HTR-8/SVneo (cell line): ENCODE results near the gene ZNRF2.
"Not testable (repeated sequence)": the region's sequence is repeated elsewhere in the genome, so short reads cannot be mapped to it uniquely, and the experiment has no call there.

ENCODE experiments used
- DNase-seq: peaks from one replicate; pipeline ENCODE4 v3.0.0; 2011; ENCODE audit warnings: low spot score, mixed read lengths; ENCODE audit not compliant: insufficient read length
- FAIRE-seq: peaks from 2 replicates; lab custom pipeline; 2011; peaks lifted over from hg19 to GRCh38; lab: Jason Lieb, UNC

ZNRF2 gene

DNA sequence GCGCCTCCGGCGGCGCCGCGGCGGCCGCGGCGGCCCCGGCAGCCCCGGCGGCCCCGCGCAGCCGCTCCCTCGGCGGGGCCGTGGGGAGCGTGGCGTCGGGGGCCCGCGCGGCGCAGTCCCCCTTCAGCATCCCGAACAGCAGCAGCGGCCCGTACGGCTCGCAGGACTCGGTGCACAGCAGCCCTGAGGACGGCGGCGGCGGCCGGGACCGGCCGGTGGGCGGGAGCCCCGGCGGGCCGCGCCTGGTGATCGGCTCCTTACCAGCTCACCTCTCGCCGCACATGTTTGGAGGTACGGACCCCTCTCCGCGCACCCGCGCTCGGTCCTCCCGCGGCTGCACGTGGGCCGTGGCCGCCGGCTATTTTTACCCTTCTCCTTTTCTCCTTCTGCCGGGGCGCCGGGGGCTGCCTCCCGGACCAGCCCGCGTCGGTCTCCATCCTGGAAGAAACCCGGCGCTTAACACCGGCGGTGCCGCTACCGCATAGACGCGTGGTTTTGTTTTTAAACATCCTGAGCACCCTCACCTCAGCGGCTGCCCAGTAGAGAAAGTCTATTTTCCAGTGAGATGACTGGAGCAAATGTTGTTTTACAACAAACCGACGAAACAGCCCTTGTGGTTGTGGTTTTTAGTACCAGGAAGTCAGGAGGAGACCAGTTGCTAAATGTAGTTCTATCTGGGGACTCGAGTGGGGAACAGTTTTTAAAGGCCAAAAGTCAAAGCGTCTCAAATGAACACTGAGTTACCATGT, 1.3 kb downstream of the ZNRF2 start:
- FAIRE-seq, result no peak
- DNase-seq, result no peak

DNA sequence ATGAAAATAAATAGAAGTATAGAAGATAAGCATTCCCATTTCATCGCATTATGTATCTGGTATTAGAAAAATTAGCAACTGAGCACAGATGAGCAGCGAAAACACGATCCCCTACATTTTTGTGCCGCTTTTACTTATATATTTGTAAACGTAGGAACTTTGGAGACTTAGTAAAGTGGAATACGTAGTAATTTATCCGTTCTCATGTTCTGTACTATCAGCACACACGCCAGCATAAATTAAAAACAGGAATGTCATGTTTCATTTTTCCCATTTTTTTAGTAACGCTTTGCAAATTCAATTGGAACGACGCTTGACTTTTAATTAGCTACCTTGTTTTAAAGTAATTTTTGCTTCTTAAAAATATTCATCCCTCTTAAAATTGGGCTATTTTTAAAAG, 2.4 kb downstream of the ZNRF2 start:
- FAIRE-seq, result no peak
- no peak for DNase-seq

DNA sequence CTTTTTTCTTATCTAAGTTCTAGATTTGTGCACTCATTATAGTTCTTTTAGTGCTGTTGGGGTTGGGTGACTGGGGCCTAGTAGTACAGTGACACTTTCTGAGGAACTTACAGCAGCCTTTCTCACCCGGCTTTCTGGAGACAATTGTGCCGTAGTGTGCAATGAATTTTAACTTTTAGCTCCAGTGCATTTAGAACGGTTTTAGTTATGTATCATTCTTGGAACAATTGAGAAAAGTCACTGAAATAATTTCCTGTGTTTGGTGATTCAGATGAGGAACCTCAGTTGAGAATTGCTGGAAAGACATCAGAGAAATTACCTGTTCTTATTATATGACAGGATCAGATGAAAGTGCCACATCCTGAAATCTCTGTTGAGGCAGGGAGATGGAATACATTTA, 3.2 kb downstream of the ZNRF2 start:
- FAIRE-seq, DNase-seq: not testable (repeated sequence)

DNA sequence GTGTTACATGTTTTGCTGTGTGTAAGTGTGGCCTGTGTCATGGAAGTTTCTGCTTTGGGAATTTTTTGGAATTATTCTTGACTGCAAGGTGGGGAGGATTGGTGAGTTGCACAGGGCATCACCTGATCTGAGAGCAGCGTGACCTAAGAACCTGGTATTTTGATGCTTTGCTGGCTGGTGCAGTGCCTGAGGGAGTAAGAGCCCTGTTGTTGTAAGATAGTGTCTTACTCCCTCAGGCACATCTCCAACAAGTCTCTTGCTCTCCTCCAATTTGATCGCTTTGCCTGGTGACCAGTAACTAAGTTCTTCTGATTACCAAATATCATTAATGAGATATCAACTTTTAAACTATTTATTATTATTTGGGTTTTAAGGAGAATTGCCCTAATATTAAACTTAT, 5.2 kb downstream of the ZNRF2 start:
- DNase-seq, FAIRE-seq: not testable (repeated sequence)

DNA sequence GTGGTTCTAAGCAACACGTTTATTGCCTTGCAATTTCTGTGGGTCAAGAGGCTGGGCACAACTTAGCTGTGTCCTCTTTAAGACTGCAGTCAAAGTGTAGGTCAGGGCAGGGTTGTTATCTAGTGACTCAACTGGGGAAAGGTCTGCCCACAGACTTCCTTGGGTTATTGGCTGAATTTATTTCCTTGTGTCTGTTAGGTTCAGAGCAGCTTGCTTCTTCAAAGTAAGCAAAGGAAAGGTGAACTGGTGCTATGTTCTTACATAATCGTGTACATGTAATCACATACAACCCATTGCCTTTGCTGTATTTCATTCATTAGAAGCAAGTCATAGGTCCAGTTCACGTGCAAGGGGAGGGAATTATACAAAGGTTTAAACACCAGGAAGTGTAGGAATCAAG, 5.9 kb downstream of the ZNRF2 start:
- not testable (repeated sequence) for DNase-seq, FAIRE-seq

DNA sequence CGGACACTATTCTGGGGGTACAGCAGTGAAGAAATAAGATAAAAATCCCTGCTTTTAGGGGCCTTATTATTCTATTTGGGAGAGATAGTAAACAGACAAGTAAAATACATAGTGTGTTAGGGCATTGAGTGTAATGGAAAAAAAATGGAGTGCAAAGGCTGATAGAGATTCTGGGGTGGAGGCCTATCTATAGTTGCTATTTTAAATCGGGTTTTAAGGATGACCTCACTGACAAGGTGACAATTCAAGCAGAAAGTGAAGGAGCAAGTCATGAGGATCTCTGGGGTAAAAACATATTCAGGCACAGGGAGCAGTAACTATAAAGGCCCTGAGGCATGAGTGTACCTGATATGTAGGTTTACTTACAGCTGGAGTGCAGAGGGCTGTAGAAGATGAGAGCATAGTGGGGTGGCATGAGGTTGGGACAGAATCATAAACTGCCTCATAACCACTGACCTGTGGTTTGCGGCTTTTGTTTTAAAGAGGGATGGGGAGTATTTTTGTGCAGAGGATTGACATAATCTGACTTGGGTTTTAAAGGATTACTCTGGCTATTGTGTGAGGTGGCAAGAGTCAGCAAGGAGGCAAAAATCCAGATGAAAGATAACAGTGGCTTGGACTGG, 8.1 kb downstream of the ZNRF2 start:
- not testable (repeated sequence) for FAIRE-seq, DNase-seq

DNA sequence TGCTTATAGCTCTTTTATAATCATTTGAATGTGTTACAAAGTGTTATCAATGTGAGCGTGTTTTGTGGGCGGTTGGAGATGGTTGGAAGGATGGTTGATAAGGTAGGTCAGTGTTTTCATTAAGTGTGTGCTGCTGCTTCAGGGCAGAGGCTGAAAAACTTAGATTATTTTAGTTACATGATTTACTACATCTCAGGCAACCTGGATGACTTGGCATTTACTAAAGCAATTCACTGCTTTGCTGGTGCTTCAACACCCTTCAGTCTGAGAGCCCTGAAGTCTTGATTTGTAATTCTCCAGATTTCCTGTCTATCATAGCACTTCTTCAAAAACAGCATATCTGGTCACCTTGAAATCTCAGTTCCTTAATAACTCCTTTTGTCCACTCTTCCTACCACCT, 11.9 kb downstream of the ZNRF2 start:
- not testable (repeated sequence) for FAIRE-seq

DNA sequence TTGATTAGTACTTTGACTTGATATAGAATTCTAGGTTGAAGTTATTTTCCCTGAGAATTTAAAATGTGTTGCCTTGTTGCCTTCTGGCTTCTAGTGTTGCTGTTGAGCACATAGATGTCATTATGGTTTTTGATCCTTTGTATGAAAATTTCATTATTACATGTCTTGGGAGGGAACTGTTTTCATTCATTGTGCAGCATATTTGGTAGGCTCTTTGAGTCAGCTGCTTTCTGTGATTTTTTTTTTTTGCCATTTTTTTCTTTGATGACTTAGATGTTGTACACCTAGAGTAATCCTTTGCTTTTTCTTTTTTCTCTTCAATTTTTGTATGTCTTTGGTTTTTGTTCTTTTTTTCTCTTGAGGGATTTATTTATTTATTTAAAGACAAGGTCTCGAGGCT, 13.1 kb downstream of the ZNRF2 start:
- FAIRE-seq, DNase-seq: not testable (repeated sequence)

More for the DNA sequence above, 11.9 kb downstream of the ZNRF2 start:
- not testable (repeated sequence) for DNase-seq

DNA sequence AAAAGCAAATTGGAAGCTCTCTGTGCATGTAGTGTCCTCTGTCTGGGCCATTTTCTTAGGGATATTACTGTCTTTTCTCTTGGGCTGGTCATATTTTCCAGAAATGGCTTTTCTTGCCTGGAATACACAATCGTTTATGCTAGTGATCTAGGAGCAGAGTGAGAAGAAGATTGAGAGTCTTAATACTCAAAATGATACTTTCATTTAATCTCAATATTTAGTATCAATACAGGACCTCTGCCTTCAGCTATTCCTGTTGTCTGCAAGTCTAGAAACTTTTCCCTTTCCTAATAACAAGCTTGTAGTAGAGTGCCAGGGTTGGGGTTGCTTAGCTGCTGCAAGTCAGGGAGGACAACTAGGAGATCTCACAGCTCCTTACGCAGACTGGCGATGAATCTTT, 14.0 kb downstream of the ZNRF2 start:
- not testable (repeated sequence) for DNase-seq, FAIRE-seq

DNA sequence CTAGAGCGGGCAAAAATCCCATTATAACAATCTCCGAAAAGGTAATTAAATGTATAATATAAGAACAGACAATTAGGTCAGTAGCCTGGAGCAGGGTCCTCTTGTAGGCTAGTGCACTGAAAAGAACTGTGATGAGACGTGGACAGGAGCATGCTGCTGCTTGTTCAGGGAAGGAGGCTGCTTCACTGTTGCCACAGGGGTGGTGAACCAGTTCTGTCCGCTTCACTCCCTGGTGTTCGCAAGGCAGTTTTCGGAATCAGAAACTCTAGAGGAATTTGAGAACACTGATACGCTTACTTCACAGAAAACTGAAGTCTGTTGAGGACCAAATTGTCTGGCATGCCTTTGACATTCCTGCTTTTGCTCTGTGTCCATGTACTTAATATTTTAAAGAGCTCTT, 17.4 kb downstream of the ZNRF2 start:
- DNase-seq, result no peak
- no peak for FAIRE-seq

DNA sequence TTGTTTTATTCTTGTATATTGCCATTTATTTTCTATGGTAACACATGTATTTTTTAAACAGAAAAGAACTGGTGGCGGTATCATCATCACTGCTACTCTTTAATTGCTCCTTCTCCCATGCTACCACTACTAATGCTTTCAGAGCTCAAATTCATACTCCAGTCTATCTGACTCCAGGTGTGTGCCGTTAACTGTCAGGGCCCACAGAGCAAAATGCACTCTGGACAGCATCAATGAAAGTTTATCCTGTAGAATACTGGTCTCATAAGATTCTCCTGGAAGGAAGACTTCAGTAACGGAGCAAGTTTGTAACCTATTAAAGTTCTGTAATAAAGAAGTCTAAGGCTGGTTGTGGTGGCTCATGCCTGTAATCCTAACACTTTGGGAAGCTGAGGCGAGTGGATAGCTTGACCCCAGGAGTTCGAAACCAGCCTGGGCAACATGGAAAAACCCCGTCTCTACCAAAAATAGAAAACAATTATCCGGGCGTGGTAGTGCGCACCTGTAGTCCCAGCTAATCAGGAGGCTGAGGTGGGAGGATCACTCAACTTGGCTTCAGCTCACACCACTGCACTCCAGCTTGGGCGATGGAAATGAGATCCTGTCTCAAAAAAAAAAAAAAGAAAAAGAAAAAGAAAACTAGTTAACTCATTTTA, 18.4 kb downstream of the ZNRF2 start:
- no peak for DNase-seq
- FAIRE-seq, result no peak

DNA sequence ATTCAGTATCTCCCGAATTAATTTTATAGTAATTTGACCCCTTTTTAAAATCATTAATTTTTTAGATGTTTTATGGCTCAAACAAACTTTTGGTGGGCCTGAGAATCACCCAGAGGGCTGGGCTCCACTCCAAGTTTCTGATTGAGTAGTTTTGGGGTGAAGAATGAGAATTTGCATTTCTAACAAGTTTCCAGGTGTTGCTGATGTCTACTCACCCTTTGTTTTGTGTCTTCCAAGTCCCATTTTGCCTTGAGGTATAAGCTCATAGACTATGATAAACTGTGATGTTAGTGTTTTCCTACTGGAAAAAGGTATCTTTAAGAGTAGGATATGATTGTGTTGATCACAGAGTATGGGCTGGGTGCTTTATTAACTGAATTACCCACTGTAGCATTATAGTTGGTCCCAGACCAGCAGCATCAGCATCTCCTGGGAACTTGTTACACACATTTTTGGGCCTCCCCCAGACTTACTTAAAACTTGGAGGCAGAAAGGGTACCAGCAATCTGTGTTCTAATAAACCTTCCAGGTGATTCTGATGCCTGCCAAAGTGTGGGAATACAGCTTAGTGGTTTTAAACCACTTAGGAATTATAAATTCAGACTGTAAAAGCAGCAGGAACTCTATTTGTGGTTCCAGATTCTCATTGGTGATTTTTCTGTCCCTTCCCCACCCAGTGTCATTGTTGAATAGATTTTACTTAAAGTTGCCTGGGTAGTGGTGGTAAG, 19.1 kb downstream of the ZNRF2 start:
- no peak for DNase-seq
- FAIRE-seq, result no peak

DNA sequence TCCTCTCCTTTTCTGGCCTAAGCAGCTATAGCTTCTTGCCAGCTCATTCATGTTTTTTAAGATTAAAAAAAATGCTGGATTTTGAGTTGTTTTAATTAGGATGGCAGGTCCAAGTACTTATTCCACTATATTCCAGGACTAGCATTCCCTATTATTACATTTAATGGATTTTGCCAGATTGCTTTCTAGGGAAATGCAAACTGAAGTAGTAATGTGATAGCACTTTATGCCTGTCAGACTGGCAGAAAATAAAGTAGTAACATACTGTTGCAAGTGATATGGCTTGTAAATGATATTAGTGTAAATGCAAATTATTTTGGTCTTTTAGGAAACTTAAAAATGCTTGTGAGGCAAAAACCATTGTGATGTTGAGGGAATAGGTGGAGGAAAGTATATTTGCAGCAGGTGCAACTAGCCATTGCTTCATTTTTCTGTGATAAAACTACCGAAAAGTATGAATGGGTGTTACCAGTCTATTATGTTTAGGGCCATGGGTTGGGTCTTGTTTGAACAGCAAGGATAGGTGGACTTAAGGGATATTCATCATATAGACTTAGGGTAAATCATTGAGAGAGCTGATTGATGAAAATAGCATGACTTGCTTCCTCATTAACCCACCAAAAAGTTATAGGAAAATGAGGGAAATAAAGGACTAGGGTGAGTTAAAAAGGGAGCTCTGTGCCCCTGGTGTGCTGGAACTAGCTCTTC, 19.9 kb downstream of the ZNRF2 start:
- no peak for DNase-seq
- no peak for FAIRE-seq

DNA sequence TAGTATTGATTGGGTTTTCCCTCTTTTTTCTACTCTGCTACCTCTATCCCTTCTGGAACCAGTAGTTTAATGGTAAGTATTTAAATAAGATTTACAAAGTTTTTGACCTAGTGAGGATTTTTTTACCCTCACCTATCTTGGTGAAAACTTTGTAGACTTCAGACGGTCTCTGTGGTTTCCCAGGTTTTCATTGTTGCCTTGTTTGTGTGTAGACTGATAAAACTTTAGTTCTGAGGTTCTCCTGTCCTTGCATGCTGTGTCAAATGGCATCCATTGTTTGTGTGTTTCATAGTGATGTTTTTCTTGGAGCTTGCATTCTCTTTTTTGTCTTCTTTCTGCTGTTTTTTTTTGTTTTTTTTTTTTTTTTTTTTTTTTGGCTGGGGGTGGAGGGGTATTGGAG, 22.6 kb downstream of the ZNRF2 start:
- DNase-seq, result no peak
- no peak for FAIRE-seq

DNA sequence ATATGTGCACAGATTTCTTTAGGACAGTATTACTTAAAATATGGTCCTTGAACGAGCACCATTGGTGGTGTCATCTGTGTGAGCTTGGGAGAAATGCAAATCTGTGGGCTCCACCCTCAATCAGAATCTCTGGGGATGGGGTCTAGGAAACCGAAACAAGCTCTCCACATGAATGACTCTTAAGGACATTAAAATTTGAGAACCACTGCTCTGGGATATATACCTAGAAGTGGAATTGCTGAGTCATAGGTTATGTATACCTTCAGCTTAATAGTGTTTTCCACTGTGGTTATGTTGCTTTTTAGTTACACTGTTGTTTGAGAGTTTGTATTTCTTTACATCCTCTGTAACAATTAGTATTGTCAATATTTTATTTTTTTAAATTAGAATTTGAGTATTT, 24.0 kb downstream of the ZNRF2 start:
- DNase-seq, result no peak
- no peak for FAIRE-seq

DNA sequence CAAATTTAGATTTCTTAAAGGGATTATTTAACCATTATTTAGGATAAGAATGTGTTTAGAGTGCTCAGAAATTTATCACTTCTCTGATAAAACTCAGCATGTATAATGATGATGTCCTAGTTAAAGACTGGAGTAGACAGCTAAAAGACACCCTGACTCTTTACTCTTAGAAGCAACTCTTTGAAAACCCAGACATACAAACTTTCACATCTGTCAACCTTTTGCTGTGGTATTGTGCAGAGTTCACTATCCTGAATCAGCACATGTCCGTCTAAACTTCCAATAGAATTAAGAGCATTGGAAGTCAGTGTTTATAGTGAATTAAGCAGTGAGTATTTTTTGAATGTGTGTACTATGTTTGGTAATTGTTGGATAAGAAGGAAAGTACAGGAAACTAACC, 24.9 kb downstream of the ZNRF2 start:
- DNase-seq (no peak), FAIRE-seq (no peak)

DNA sequence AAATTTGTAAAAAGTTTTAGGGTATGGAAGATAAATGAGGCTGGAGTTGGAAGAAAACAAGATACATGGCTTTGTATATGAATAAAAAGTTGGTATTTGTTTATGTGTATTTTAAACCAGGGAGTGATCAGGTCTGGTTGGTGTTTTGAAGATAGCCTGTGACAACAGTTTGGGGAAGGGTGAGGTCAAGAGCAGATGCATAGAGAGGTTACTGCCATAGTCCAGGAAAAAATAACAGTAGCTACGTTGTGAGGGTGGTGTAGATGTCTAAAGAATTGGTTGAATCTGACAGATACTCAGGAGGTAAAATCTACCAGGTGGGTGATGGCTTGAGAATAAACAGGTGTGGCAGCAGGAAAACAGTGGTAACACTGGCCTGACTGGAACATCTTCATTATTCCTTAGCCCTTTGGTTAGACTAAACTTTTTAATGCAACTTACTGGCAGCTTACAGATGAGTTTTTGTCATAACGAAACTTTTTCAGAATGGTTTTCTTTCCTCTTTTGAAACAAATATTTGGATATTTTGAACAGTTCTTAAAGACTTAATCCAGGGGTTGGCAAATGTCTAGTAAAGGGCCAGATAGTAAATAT, 25.5 kb downstream of the ZNRF2 start:
- FAIRE-seq, result no peak

DNA sequence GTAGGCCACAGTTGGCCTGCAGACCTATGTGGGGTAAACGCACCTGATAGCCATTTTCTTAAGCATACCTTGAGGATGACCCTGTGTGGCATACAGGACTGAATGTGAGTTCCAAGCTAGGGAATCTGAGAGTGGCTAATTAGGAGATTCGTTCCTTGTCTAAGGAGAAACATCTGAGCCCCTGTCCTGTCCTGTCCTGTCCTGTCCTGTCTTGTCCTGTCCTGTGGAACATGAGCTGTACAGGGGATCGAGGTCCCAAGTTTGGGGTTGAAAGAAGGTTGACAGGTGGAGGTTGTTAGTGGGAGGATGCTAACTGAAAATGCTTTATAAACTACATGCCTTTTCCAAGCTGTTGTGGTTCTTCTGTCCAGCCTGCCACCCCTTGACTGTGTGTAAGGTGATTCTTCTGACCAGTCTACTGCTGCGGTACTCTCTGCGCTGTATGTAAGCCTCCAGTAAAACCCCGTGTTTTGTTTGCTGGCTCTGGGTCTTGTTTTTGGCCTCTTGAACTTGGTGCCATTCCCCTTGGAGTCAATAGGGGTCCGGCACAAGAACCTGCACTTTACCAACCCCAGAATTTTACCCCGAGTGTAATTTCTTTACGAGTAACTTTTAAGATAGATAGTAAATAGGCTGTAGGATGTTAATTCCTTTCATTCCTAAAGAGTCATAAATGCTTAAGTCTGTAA, 26.4 kb downstream of the ZNRF2 start:
- no peak for FAIRE-seq
- no peak for DNase-seq

More for the DNA sequence above, 25.5 kb downstream of the ZNRF2 start:
- DNase-seq, result no peak

DNA sequence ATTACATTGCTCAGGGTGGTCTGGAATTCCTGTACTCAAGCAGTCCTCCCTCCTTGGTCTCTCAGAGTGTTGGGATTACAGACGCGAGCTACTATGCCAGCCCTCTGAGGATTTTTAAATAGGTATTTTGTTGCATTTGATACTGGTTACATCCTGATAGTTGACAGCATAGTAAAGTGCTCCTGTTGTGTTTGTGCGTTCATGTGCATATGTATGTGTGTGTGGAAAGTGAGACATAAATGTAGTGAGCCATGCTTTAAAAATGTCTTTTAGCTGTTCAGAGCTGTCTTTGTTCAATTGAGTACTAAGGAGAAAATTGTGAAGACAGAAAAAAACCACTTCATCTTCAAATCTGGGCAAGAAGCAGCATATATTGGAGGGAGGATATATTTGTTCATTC, 27.8 kb downstream of the ZNRF2 start:
- FAIRE-seq (no peak), DNase-seq (no peak)
